ENCODE results near the gene DKKL1.
"Not testable (repeated sequence)": the region's sequence is repeated elsewhere in the genome, so short reads cannot be mapped to it uniquely, and the experiment has no call there.

The DKKL1 gene

GRCh38 chr19:49362048-49362928 lies 1.4 kb upstream of the DKKL1 start, which contains the start of gene TEAD2:
Gene TEAD2 (minus strand): TSS chr19:49362416. CDS start chr19:49360075, 2,341 bp downstream.
- DNase-seq = no peak

DNA sequence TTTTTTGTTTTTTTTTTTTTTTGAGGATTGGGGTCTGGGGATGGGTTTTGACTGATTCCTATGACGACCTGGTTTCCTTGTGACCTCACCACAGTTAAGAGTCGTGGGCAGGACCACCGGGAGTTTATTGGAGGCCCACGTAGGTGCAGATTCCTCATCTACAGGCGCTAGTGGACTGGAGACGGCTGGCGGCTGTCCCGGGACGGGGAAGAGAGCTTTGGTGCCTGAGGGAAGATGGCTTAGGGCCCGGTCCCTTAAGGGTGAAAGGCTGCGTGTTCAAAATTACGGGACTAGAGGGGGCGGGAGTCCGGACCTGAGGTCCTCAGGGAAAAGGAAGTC lies 779 bp upstream of the DKKL1 start:
- no peak for DNase-seq

- no peak for DNase-seq
These were observed 533 bp downstream of the DKKL1 start for GRCh38 chr19:49364083-49364737.

DNA sequence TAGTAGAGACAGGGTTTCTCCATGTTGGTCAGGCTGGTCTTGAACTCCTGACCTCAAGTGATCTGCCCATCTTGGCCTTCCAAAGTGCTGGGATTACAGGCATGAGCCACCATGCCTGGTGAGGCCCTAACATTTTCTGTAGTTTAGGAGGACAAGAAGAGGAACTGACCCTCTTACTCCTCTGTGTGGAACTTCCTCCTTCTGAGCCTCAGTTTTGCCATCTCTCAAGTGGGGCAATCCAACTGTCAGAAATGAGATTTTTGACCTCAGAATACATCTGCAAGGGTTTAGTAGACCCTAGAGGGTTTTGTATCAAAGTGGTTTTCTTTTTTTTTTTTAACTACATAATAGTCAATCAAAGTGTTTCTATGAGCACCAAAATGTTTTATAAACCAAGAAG lies 2.4 kb downstream of the DKKL1 start:
- no peak for DNase-seq

DNA sequence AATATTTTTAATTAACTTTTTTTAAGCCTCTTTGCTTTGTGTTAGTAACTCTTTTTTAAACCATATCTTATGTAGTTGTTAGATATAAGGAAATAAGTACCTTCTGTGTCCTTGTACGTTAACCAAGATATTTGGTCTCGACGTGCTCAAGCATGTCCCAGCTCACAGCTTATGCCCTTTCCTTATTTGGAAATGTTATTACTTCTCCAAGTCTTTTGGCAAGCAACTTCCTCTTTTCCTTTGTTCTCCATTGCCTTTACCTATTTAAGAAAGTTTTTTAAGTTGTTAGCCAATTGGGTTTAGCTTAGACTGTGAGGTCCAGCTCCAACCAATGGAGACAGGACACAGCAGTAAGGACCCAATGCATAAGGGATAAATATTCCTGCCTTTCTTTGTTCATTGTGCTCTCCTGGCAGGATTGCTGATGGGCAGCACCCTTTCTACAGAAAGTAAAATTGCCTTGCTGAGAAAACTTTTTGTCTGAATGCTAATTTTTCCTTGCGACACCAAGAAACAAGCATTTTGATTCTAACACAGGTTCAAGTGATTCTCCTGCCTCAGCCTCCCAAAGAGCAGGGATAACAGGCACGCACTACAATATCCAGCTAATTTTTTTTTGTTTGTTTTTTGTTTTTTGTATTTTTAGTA lies 5.2 kb downstream of the DKKL1 start:
- no peak for DNase-seq

- DNase-seq = no peak
These were observed 7.5 kb downstream of the DKKL1 start for GRCh38 chr19:49371184-49371583.

DNA sequence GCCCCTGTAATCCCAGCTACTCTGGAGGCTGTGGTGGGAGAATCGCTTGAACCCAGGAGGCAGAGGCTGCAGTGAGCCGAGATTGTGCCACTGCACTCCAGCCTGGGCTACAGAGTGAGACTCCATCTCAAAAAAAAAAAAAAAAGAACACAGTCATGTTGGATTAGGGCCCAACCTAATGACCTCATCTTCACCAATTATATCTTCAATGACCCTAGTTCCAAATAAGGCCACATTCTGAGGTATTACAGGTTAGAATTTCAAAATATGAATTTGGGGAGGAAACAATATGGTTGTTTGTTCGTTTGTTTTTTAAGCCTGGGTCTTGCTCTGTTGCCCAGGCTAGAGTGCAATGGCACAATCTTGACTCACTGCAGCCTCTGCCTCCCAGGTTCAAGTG lies 9.5 kb downstream of the DKKL1 start:
- not testable (repeated sequence) for DNase-seq

GRCh38 chr19:49374665-49375434 lies 11.2 kb downstream of the DKKL1 start:
- no peak for DNase-seq

DNA sequence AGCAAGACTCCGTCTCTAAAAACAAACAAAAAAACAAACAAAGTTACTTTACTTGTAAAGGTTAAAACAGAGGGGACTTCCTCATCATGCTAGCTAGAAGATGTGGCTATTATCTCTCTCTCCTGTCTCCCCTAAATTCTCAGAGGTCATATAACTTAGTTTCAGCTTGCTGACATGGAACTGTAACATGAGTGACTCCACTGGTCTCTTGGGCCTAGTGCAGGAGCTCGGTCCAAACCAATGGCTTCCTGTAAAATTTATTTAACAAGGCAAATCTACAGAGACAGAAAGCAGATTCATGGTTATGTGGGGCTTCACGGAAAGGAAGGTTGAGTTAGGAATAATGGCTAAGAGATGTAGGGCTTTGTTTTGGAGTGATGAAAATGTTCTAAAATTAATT lies 14.8 kb downstream of the DKKL1 start:
- no peak for DNase-seq

DNA sequence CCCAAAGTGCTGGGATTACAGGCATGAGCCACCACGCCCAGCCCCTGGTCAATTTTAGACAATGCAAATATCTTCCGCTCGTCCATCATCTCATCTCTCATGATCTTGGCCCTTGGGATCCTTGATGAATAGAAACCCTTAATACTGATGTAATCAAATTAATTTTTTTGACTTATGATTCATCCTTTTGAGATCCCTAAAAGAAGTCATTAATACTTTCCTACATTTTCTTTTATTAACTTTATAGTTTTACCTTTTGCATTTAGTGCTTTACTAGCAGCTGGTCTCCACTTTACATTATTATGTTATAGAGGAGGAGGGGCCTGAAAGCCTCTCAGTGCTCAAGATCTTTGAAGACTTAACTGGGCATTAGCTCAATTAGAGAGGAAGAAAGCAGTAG lies 16.7 kb downstream of the DKKL1 start:
- no peak for DNase-seq

DNA sequence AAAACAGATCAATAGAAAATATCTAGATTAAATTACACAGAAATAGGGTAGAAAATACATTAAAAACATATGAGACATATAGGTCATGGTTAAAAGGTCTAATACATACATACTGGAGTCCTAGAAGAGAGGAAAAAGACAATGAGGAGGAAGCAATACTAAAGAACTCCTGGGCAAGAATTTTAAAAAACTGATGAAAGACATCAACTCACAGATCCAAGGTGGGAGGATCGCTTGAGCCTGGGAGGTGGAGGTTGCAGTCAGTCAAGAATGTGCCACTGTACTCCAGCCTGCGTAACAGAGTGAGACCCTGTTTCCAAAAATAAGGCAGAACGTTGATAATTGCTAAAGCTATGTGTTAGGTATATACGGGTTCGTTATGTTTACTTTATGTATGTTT lies 19.0 kb downstream of the DKKL1 start:
- DNase-seq = no peak

- no peak for DNase-seq
These were observed 19.9 kb downstream of the DKKL1 start for GRCh38 chr19:49383599-49383998.

DNA sequence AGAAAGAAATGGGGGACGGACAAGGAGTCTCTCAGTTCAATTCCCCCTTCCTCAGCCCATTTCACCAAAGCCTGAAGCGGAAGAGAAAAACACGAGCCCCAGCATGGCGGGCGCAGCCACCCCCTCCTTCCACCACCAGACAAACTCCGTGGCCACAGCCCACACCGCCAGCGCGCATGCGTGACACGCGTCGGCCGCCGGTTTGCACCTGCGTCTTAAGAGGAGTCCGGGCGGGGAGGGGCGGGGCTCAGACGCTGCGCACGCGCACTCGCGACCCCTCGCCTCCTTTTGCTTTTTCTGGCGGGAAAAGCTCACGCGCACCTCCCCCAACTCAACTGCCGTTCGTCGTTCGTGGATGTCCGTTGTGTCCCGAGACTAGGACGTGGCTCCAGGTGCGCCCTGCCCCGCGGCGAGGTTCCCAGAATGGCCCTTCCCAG lies 24.3 kb downstream of the DKKL1 start, which contains the start of gene KASH5:
KASH5 (plus strand) TSS at position 314 of the 437 bp plus-strand sequence. CDS start 2,635 bp downstream, outside the sequence.
- peak in 1 of 3 experiments; percentile 24 for DNase-seq

- DNase-seq = no peak
These were observed 25.7 kb downstream of the DKKL1 start for GRCh38 chr19:49389406-49389805.

- DNase-seq = peak in 1 of 3 experiments; percentile 43
These were observed 26.7 kb downstream of the DKKL1 start for GRCh38 chr19:49390131-49390928.

DNA sequence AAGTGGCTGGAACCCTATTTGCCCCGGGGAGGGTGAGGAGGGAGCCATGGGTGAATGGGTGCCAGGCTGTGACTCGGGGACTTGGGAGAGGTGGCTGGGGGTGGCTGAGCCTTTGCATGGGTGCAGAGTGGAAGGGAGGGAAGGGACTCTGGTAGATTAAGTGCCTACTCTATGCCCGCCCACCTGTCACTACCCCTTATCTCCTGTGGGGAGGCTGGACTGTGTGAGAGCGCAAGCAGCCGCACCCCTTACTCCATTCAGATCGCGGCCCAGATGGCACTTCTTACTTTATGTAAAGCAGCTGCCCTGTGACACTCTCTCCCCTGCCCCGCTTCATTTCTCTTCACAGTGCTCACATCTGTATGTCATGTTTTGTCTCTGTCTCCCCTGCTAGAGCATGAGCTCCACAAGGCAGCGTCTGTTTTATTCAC lies 27.3 kb downstream of the DKKL1 start:
- peak in 2 of 3 experiments; percentile 8 to 43 for DNase-seq

DNA sequence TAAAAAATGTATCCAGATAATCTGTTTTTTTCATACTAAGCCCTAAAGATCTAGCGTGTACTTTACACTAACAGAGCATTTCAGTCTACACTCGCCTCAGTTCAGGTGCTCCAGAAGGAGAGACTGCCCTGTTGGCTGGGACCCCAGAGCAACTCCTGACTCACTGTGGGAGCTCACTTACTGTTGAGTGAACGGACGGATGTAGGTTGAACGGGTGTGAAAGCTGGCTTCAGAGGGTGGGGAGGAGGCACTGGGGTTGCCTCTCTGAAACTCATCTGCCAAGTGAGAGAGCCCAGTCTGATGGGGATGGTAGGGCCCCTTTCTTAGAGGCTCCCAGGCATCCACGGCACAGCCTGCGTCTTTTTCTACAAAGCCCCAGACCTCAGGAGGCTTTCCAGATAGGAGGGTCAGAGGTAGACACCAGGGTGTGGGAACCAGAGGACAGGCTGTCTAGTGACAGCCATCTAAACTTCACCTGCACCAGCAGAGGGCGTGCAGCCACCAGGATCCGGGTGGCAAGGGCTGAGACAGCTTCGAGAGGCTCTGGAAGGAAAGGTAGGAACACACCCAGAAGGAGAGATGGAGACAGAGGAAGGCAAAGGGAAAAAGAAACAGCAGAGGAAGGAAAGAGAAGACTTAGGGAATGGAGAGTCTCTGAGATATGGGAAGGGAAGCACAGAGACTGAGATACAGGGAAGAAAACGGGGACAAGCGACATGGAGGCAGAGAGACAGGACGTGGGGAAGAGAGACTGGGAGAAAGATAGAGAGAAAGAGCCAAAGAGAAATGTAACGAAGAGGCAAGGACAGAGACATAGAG lies 28.1 kb downstream of the DKKL1 start:
- DNase-seq = peak; percentile 65 to 92 (median 83)

DNA sequence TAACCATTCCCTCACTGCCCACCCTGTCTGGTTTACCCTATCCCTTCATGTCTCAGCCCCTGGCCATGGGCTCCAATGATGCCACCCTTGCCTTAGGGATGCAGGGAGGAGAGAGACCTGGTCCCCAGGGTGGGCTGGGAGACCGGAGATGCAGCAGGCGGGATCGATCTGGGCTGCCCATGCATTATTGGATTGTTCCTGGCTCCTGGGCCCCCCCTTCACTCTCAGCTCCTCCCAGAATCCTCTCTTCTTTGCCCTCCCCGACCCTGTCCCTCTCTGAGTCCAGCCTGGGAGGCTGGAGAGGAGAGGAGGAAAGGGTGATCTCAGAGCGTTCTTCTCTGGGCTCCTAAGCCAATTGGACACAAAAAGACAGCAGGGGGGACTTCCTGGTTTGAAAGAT lies 30.2 kb downstream of the DKKL1 start:
- DNase-seq = no peak

GRCh38 chr19:49395581-49396407 lies 32.1 kb downstream of the DKKL1 start:
- DNase-seq = no peak

Data from NCI-H1417 (cell line).